GM03348 (cell line): ENCODE data around the gene RNF168.
A peak's percentile ranks its signal among the peaks of the same experiment; 100 is the strongest.
"Not testable (repeated sequence)": the region's sequence is repeated elsewhere in the genome, so short reads cannot be mapped to it uniquely, and the experiment has no call there.

Experiments used
- DNase-seq: peaks from one replicate; pipeline ENCODE4 v3.0.0; 2012; ENCODE audit warnings: low spot score

Gene RNF168

DNA sequence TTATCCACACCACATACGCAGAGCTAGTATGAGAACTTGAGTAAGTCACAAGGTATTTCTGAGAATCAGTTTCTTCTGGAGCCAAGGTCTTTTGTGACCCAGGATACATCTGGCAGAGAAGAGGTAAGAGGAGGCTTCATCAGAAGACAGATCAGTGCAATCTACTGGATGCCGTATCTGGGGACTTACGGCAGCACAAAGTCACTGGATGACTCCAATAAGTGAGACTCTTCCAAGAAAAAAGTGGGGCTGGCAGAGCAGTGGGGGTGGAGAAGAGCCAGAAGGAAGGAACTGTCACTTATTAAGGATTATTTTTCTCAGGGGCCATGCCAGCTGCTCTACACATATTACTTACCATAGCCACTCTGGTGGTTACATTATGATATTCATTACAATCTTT, 39.8 kb downstream of the RNF168 start:
- DNase-seq = no peak

DNA sequence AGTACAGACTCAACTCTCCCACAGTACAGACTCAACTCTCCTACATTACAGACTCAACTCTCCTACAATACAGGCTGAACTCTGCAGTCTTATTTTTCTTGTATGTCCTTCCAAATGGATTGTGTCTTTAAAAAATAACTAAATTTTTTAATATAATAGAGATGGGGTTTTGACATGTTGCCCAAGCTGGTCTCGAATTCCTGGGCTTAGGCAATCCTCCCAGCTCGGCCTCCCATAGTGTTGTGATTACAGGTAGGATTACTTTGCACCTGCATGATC, 40.2 kb downstream of the RNF168 start:
- DNase-seq = no peak

DNA sequence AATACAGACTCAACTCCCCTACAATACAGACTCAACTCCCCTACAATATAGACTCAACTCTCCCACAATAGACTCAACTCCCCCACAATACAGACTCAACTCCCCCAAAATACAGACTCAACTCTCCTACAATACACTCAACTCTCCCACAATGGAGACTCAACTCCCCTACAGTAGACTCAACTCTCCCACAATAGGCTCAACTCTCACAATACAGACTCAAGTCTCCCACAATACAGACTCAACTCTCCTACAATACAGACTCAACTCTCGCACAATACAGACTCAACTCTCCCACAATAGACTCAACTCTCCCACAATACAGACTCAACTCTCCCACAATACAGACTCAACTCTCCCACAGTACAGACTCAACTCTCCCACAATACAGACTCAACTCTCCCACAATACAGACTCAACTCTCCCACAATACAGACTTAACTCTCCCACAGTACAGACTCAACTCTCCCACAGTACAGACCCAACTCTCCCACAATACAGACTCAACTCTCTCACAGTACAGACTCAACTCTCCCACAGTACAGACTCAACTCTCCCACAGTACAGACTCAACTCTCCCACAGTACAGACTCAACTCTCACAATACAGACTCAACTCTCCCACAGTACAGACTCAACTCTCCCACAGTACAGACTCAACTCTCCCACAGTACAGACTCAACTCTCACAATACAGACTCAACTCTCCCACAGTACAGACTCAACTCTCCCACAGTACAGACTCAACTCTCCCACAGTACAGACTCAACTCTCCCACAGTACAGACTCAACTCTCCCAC, 40.7 kb downstream of the RNF168 start:
- DNase-seq = not testable (repeated sequence)

GRCh38 chr3:196458063-196458462, 45.5 kb downstream of the RNF168 start:
- DNase-seq = no peak

DNA sequence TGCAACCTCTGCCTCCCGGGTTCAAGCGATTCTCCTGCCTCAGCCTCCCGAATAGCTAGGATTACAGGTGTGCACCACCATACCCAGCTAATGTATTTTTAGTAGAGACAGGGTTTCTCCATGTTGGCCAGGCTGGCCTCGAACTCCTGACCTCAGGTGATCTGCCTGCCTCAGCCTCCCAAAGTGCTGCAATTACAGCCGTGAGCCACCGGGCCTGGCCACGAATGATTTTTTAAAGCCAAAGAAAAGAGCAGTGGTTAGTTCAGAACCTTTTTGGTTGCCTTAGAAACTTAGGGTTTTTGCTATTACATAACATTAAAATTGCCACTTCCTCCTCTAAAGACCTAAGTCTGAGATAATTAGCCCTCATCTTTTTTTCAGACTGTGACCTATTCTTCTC, 46.1 kb downstream of the RNF168 start:
- DNase-seq = not testable (repeated sequence)

GRCh38 chr3:196454935-196455334, 48.6 kb downstream of the RNF168 start:
- DNase-seq = peak; percentile 56

DNA sequence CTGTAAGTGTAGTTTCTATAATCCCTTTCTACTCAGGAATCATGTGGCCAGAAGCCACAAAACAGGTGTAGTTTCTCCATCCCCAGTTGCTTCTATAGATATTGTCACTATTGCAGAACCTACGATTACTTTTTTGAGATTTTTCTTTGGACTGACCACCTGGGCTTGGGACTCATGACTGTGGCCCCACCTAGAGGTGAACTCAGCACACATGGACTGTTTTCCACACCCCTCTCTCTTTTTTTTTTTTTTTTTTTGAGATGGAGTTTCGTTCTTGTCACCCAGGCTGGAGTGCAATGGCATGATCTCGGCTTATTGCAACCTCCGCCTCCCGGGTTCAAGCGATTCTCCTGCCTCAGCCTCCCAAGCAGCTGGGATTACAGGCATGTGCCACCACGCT, 58.2 kb downstream of the RNF168 start:
- DNase-seq = not testable (repeated sequence)

DNA sequence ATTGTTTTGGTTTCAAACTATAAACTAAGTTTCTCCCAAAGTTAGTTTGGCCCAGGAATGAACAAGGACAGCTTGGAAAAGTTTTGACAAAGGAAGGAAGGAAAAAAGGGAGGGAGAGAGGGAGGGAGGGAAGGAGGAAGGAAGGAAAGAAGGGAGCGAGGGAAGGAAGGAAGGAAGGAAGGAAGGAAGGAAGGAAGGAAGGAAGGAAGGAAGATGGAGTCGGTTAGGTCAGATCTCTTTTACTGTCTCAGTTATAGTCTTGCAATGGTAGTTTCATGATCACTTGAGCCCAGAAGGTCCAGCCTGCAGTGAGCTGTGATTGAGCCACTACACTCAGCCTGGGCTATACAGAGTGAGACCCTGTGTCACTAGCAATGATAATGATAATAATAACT, 59.1 kb downstream of the RNF168 start:
- DNase-seq = no peak

- peak; percentile 12 for DNase-seq
Measured at GRCh38 chr3:196440696-196441095, 62.9 kb downstream of the RNF168 start.

DNA sequence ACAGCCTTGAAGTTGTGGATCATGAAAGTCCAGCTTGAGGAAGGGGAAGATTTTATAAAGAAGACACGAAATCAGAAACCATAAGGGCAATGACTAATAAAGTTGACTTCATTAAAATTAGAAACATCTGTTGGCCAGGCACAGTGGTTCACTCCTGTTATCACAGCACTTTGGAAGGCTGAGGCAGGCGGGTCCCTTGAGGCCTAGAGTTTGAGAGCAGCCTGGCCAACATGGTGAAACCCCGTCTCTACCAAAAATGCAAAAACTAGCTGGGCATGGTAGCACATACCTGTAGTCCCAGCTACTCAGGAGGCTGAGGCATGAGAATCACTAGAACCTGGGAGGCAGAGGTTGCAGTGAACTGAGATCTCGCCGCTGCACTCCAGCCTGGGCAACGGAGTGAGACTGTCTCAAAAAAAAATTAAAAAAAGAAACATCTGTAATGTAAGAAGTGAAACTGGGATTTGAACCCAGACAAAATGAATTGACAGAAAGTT, 63.5 kb downstream of the RNF168 start:
- DNase-seq = peak; percentile 60

GRCh38 chr3:196432137-196432879, 71.3 kb downstream of the RNF168 start, which contains the start of gene UBXN7:
Gene UBXN7, minus strand, starts transcription at chr3:196432427. Its CDS starts 28 bp downstream, at chr3:196432399.
- DNase-seq = peak; percentile 100

DNA sequence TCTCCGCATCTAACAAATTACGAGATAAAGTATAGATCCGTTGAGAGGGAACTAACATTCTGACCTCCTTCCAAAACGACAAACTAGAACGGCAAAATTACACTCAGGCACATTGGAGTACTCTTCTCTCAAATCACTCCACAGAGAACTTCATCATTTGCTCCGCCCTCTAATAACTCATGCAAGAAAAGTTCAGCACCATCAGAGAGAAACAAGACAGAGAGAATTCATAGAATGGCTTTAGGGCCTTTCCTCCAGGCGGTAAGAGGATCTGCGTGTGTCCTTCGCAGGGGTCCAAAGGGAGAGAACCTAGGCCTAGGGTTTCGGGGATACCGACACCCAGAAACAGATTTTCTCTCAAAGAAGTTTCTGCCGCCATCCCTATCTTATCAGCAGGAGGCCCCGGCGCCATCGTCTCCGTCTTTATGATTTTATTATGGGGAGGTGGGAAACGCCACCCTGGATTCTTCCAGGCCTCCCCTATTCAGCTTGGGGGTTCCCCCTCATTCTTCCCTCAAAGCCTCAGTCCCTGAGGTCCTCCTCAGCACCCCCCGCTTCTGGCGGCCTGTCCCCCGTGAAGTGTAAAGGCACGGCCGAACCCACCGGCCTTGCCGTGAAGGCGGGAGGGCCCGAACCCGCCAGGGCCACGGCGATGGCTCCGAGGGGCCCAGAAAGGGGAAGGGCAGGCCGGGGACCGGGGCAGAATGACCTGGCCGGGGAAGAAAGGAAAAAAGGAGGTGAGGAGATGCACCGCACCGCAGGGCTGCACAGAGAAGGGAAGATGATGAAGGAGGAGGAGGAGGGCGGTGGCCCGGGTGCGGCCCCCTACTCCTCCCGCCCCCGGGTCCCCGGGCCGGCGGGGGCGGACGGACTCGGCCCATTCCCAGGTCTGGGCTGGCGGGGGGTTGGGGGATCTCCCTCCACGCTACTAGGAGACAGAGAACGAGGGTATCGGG, 72.1 kb downstream of the RNF168 start:
- DNase-seq = peak; percentile 67

- DNase-seq = no peak
Measured at GRCh38 chr3:196428041-196428440, 75.5 kb downstream of the RNF168 start.

DNA sequence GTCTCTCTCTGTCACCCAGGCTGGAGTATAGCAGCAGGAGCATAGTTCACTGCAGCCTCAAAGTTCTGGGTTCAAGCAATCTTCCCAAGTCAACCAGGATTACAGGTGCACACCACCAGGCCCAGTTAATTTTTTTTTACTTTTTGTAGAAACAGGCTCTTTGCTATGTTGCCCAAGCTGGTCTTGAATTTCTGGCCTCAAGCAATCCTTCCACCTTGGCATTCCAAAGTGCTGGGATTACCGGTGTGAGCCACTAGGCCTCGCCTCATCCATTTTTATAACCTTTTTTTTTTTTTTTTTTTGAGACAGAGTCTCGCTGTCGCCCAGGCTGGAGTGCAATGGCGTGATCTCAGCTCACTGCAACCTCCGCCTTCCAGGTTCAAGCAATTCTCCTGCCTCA, 79.1 kb downstream of the RNF168 start:
- not testable (repeated sequence) for DNase-seq

GRCh38 chr3:196423044-196423781, 80.4 kb downstream of the RNF168 start:
- no peak for DNase-seq

- not testable (repeated sequence) for DNase-seq
Measured at GRCh38 chr3:196421668-196422067, 81.9 kb downstream of the RNF168 start.

DNA sequence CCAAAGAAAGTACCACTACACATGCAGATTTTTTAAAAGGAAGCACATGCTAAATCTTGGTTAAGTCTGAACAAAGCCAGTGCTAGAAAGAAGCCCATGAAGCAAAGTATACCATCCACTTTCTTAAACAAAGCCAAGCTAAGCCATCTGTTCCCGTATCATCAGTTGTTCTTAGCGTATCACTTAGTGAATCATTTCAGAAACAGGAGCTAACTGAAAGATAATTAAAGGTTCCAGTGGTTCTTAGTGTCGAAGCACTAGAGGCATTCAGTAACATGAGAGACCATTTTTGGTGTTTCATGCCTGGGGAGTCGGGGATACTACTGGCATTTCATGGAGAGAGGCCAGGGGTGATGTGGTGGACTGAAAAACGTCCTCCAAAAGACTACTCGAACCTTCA, 84.2 kb downstream of the RNF168 start:
- no peak for DNase-seq
